ENCODE measurements around the gene TUBGCP2.
"Not testable (repeated sequence)": the region's sequence is repeated elsewhere in the genome, so short reads cannot be mapped to it uniquely, and the experiment has no call there.

TUBGCP2 gene

GRCh38 chr10:133327651-133328357 is 19.1 kb upstream of the TUBGCP2 start:
- H3K4me3 ChIP-seq, result no peak overlapping the region
- H3K27ac ChIP-seq, result no peak overlapping the region

- no peak overlapping the region for H3K27ac ChIP-seq
- H3K4me3 ChIP-seq, result no peak overlapping the region
Measured at GRCh38 chr10:133326745-133327650, 18.3 kb upstream of the TUBGCP2 start.

GRCh38 chr10:133326223-133326551 is 17.5 kb upstream of the TUBGCP2 start:
- Histone ChIP-seq H3K27ac (no peak overlapping the region), H3K4me3 (peak overlapping the region in 2 of 7 experiments; percentile 21 to 42)

- no peak overlapping the region for H3K27ac ChIP-seq
- peak overlapping the region; percentile 2 to 42 (median 17) for H3K4me3 ChIP-seq
Measured at GRCh38 chr10:133325440-133326222, 17.0 kb upstream of the TUBGCP2 start.

GRCh38 chr10:133324857-133325260 is 16.2 kb upstream of the TUBGCP2 start:
- peak overlapping the region in 4 of 7 experiments; percentile 8 to 42 (median 19) for H3K4me3 ChIP-seq
- H3K27ac ChIP-seq, result no peak overlapping the region

GRCh38 chr10:133324198-133324792 is 15.6 kb upstream of the TUBGCP2 start:
- Histone ChIP-seq H3K27ac (no peak overlapping the region), H3K4me3 (no peak overlapping the region)

- H3K27ac ChIP-seq, H3K4me3 ChIP-seq: not testable (repeated sequence)
Measured at GRCh38 chr10:133322064-133322709, 13.5 kb upstream of the TUBGCP2 start.

- H3K27ac ChIP-seq, H3K4me3 ChIP-seq: not testable (repeated sequence)
Measured at GRCh38 chr10:133320852-133321422, 12.3 kb upstream of the TUBGCP2 start.

GRCh38 chr10:133318494-133319127 is 9.9 kb upstream of the TUBGCP2 start:
- H3K27ac ChIP-seq, result peak overlapping the region in 1 of 21 experiments; percentile 22
- peak overlapping the region in 3 of 7 experiments; percentile 23 to 29 (median 25) for H3K4me3 ChIP-seq

GRCh38 chr10:133316732-133317131 is 8.1 kb upstream of the TUBGCP2 start:
- Histone ChIP-seq H3K27ac (no peak overlapping the region), H3K4me3 (no peak overlapping the region)

- no peak overlapping the region for H3K4me3 ChIP-seq
- H3K27ac ChIP-seq, result no peak overlapping the region
Measured at GRCh38 chr10:133316266-133316665, 7.6 kb upstream of the TUBGCP2 start.

- Histone ChIP-seq H3K4me3 (no peak overlapping the region), H3K27ac (no peak overlapping the region)
Measured at GRCh38 chr10:133315847-133316246, 7.2 kb upstream of the TUBGCP2 start.

GRCh38 chr10:133314911-133315310 is 6.2 kb upstream of the TUBGCP2 start:
- no peak overlapping the region for H3K4me3 ChIP-seq
- no peak overlapping the region for H3K27ac ChIP-seq

GRCh38 chr10:133313192-133313591 is 4.5 kb upstream of the TUBGCP2 start:
- no peak overlapping the region for H3K27ac ChIP-seq
- no peak overlapping the region for H3K4me3 ChIP-seq

GRCh38 chr10:133312769-133313145 is 4.1 kb upstream of the TUBGCP2 start:
- Histone ChIP-seq H3K27ac (no peak overlapping the region), H3K4me3 (no peak overlapping the region)

- Histone ChIP-seq H3K4me3 (no peak overlapping the region), H3K27ac (no peak overlapping the region)
Measured at GRCh38 chr10:133312016-133312768, 3.5 kb upstream of the TUBGCP2 start.

GRCh38 chr10:133311570-133311969 is 2.9 kb upstream of the TUBGCP2 start:
- Histone ChIP-seq H3K4me3 (no peak overlapping the region), H3K27ac (no peak overlapping the region)

- no peak overlapping the region for H3K4me3 ChIP-seq
- no peak overlapping the region for H3K27ac ChIP-seq
Measured at GRCh38 chr10:133310789-133311188, 2.1 kb upstream of the TUBGCP2 start.
